NCI-H2227 (cell line): Measurements from ENCODE around the gene NTSR2.

ENCODE experiments used
- DNase-seq: peaks from one replicate; lab custom pipeline; 2025; ENCODE audit not compliant: unreplicated experiment; lab: John Stamatoyannopoulos, UW

NTSR2 gene

DNA sequence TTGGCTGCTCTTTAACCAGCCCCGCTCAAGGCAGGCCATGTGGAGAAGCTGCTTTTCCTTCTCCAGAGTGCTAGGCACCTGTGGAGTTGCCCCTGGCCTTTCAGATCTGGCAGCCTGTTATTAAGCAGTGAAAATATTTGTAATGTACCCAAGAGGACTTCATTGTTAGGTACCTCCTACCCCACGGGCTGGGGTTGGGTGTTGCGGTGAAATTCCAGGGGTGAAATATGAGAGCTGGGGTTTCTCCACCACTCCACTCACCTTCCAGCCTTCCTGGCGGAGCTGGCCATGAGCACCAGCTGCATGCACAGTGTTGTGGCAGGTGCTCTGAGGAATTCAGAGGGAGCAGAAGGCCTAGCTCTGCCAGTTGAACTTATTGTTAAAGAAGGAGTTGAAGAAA, 39.1 kb downstream of the NTSR2 start:
- no peak for DNase-seq

DNA sequence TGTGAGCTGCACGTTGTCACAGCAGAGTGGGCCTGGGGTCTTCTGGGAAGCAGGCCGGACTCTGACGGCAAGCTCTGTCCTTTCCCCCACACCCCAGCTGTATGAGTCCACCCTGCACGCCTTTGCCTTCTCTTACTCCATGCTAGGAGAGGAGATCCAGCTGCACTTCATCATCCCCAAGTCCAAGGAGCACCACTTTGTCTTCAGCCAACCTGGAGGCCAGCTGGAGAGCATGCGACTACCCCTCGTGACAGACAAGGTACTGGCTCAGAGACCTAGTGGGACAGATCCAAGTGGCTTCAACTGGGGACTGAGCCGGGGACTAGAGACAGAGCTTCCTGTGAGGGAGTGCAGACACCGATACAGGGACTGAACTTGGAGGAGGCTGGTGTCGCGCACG, 40.1 kb downstream of the NTSR2 start:
- DNase-seq: no peak

DNA sequence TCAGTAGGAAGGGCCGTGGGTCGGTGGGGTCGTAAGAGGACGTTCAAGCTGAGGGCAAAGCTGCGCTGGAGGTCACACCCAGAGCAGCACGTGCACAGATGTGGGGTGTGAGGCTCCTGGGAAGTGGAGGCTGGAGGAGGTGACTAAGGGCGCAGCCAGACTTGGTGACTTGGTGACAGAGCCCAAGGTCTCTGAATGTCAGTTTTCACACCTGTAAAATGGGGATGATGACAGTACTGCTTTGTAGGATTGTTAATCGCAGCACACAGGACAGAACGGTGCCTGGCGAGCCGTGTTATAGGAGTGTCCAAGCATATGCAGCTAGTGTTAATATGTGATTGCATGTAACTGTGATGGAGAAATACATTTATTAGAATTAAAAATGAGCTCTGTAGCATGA, 40.8 kb downstream of the NTSR2 start:
- no peak for DNase-seq

DNA sequence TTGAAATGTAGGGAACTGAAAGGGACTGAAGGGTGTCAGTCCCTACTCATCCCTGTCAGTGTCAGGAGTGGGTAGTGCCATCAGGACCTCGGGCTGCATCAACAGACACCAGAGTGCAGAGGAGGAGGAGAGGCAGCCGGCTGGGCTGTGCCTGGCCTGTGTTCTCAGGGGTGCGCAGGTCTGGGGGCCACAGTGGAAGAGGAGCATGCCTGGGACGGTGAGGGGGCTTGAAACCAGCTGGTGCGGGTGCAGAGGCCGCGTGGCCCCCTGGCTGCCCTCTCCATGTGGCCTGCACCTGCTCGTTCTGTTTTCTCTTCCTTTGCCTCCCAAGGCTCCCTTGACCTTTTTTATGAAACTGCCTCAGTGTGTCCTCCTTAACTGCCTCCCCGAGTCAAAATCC, 41.3 kb downstream of the NTSR2 start:
- DNase-seq: no peak

DNA sequence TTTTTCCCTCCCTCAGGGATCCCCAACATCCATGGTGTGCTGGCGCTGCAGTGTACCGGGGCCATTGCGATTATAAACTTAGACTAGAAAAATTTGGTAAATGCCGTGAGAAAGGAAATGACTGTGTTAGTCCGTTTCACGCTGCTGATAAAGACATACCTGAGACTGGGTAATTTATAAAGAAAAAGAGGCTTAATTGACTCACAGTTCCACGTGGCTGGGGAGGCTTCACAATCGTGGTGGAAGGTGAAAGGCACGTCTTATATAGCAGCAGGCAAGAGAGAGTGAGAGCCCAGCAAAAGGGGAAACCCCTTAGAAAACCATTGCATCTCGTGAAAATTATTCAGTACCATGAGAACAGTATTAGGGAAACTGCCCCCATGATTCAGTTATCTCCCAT, 44.3 kb downstream of the NTSR2 start:
- DNase-seq: no peak

DNA sequence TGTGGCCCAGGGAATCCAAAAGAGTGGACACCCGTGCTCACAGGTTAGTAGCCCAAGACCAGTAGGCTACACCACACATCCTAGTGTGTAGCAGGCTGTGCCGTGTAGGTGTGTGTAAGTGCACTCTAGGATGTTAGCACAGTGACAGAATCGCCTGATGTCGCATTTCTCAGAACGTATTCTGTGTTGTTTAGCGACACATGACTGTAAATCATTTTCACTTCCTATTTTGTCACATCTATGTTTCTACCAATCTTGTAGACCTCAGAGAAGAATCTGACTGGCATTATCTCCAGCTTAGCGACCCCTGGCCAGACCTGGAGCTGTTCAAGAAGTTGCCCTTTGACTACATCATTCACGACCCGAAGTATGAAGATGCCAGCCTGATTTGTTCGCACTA, 45.1 kb downstream of the NTSR2 start:
- DNase-seq: no peak

DNA sequence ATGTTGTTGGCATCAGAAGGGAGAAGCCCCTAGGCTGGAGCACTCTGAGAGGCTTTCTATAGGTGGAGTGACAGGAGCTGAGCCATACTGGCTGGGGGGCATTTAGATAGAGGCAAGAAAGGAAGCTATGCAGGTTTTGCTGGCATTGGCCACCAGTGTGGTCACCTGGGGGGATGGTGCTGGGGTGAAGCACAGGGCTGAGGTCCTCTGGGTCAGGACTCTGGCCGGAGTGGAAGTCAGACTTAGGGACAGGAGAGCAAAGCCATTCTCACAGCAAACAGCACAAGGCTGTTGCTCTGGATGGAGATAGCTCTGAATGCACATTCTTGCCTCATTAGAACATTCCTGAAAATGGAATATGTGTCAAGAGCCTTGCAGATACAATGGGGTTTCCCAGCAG, 47.4 kb downstream of the NTSR2 start:
- no peak for DNase-seq

DNA sequence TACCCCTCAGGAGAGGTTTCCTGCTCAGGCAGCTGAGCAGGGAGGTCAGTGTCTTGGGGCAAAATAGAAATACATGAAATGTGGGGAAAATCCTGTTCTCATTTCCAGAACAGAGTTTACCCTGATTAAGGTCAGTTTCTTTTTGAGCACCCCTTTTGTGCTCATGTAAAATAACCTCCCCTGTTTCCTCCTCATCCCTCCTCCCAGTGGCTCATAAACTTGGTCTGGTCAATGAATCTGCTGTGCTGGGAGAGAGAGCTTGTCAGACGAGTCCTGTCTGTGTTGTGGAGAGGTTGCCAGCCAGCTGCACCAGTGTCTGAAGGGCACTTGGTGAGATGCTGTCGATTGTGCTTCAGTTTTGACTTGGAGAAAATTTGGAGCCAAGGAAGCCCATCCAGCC, 48.6 kb downstream of the NTSR2 start:
- no peak for DNase-seq

DNA sequence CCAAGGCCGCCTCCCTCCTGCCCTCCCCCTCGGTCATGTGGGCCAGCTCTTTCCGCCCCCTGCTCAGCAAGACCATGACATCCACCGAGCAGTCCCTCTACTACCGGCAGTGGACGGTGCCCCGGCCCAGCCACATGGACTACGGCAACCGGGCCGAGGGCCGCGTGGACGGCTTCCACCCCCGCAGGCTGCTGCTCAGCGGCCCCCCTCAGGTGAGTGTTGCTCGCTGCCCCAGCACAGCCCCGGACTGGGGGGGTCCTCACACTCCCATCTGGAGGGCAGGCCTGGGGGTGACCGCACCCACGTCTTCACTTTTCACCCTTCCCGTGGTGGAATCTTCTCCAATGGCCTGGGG, 51.3 kb downstream of the NTSR2 start:
- no peak for DNase-seq

DNA sequence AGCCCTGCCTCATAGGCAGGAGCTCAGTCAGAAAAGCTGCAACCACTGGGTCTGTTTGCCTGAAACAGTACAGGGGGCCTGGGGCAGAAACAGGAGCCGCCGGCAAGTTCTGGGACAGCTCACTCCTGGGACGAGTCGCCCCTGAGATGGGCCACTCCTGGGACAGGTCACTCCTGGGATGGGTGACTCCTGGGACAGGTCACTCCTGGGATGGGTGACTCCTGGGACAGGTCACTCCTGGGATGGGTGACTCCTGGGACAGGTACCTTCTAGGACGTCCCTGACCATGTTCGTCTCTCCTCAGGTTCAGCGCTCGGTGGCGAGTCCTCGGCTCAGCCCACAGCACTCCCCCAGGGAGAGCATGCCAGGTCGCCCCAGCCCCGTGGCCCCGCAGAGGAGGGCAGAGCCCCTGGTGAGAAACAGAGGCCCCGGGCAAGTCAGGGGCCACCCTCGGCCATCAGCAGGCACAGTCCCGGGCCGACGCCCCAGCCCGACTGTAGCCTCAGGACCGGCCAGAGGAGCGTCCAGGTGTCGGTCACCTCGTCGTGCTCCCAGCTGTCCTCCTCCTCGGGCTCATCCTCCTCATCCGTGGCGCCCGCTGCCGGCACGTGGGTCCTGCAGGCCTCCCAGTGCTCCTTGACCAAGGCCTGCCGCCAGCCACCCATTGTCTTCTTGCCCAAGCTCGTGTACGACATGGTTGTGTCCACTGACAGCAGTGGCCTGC, 51.8 kb downstream of the NTSR2 start:
- DNase-seq: no peak

DNA sequence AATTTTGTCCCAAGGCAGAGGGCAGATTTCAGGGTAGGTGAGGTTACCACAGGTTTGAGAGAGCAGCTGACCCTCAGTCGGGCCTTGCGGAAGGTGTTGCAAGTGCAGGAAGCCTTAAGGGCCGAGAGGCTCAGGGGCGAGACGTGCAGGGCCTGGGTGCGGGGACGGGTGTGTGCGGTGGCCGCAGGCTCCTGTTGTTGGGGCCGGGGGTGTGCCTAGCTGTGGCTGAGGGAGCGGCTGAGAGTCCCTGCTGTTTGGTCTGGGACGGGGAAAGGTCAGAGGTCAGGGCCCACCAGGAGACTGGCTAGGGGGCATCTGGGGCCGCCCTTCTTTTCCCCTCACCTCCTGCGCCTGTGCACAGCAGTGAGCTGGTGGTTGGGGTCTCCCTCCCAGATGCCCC, 52.5 kb downstream of the NTSR2 start:
- no peak for DNase-seq

DNA sequence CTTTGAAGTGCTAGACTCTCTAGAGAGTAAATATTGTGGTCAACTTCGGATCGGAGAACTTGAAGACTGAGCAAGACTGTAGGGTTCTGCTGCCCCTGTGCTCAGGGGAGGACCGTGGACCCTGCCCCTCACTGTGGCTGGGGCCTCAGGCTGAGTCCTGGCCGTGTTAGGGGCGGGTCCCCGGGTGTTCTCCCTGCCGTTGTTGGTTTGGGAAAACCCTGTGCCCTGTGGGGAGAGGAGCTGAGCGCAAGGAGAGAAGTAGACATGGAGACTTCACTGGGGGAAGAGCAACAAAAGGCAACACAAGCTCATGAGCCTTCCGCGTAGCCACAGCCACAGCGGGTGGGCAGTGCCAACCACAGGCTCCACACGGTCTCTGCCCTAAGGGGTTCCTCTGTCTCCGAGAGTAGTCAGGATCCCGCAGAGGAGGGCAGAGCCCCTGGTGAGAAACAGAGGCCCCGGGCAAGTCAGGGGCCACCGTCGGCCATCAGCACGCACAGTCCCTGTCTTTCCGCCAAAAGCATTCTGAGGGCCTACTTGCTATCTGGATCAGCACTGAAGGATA, 53.1 kb downstream of the NTSR2 start:
- no peak for DNase-seq

DNA sequence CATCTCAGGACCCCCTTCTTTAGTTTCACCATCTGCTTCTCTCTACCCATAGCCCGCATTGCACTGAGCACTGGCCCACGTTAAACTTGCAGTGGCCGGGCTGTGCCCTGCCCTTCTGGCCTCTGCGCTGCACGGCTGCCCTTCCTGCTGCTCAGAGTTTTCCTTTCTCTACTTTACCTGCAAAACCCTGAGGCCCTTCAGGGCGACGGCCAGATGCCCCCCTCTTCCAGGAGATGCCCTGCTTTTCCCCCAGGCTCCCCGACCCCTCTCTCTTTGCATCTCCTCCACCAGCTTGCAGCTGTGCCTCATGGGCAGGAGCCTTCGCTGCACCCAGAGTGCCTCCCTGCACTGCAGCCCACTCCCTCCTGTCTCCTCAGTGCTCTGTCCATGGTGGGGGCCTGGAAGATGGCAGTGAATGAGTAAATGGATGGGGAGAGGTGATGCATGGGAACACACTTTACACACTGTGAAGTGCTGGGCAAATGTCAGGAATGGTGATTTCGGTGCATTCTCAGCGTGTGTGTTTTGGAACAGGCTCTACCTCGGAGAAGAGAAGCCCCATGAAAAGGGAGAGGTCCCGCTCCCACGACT, 53.8 kb downstream of the NTSR2 start:
- no peak for DNase-seq

DNA sequence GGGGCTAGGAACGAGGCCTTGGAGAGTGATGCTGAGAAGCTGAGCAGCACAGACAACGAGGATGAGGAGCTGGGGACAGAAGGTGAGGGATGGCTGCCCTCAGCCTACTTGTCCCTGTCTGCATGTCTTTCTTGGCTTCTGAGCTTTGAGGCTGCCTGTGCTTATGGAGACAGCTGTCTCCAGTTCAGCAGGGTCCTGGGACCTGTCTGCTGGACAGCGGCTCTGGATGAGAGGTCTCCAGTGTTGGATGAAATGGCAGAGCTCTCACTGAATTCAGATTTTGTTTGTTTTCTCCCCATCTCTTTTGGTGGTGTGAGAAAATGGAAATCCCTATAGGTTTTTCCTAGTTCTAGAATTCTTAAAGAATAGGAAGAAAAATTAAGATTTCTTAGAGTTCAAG, 54.8 kb downstream of the NTSR2 start:
- no peak for DNase-seq

DNA sequence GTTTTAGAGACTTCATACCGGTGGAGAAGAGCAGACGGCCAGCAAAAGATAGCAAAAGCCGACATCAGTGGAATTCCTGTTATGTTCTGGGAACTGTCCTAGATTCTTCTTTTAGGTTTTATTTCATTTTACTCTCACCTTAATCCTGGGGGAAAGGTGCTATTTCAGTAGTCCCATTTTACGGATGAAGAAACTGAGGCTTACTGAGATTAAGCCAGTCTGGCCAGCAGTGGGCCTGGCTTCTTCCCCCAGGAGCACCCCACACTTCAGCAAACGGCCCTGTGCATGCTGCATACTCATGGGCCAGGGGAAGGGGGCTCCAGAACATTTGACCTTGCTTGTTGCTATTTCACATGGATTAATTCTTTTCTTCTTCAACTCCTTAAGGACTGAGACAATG, 56.7 kb downstream of the NTSR2 start:
- no peak for DNase-seq

DNA sequence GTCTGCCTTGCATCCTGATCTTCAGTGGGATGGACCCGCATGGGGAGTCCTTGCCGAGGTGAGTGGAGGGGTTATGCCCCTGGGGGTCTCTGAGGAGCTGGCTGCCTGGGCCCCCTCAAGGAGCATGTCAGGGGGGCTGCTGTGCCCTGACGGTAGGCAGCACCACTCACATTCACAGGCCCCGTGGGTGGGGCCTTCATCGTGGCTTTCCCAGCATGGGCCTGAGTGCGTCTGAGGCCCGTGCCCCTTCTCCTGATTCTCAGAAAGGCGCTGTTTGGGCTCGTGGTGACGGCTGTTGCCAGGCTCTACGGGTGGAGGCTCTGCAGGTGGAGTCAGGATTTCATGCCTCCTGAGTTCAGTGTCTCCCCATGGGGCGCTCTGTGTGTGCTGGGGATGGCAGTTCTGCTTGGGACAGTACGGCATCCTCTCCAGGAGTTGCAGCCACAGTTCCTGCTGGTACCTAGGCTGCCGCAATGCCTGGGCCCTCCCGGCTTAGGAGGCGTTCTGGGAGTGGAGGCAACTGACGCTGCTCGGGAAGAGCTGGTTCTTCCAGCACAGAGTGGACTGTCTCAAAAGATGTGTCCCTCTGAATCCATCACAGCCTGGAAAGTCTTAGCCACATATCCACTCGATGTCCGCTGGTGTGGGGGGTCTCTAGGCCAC, 57.3 kb downstream of the NTSR2 start:
- no peak for DNase-seq

DNA sequence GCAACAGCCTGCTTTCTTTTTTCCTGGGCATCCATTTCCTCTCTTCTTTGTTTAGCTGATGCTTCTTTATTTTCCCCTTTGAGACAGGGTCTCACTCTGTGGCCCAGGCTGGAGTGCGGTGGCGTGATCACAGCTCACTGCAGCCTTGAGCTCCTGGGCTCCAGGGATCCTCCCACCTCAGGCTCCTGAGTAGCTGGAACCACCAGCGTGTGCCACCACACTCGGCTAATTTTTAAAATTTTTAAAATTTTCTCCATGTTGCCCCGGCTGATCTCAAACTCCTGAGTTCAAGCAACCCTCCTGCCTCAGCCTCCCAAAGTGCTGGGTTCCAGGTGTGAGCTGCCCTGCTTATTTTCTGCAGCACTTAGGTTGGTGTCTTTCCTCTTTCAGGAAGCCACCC, 58.7 kb downstream of the NTSR2 start:
- no peak for DNase-seq

DNA sequence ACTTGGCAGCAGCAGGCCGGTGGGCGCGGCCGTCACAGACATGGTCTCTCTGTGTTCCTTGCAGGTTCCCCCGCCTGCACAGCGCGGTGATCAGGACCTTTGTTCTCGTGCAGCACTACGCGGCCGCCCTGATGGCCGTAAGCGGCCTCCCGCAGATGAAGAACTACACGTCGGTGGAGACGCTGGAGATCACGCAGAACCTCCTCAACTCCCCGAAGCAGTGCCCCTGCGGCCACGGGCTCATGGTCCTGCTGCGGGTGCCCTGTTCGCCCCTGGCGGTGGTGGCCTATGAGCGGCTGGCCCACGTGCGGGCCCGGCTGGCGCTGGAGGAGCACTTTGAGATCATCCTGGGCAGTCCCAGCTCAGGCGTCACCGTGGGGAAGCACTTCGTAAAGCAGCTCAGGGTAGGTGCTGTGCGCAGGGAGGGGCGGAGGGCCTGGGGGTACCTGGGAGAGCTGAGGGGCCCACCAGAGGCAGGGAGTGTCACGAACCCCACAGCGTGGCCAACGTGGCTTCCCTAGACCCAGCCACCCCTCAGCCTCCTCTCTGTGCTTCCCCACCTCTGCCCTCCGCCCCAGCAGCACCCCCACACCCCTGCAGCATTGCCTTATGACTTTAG, 59.3 kb downstream of the NTSR2 start:
- no peak for DNase-seq
